HG02759 (cell line): ENCODE data around the gene KLRC4.
A peak's percentile ranks its signal among the peaks of the same experiment; 100 is the strongest.
"Not testable (repeated sequence)": the region's sequence is repeated elsewhere in the genome, so short reads cannot be mapped to it uniquely, and the experiment has no call there.

ENCODE experiments used
- ATAC-seq: cut with Tn5 transposase; IDR thresholded peaks from one replicate; pipeline ENCODE4 v1.9.1; 2021; ENCODE audit warnings: mild to moderate bottlenecking, moderate library complexity; ENCODE audit not compliant: unreplicated experiment

Gene KLRC4

DNA sequence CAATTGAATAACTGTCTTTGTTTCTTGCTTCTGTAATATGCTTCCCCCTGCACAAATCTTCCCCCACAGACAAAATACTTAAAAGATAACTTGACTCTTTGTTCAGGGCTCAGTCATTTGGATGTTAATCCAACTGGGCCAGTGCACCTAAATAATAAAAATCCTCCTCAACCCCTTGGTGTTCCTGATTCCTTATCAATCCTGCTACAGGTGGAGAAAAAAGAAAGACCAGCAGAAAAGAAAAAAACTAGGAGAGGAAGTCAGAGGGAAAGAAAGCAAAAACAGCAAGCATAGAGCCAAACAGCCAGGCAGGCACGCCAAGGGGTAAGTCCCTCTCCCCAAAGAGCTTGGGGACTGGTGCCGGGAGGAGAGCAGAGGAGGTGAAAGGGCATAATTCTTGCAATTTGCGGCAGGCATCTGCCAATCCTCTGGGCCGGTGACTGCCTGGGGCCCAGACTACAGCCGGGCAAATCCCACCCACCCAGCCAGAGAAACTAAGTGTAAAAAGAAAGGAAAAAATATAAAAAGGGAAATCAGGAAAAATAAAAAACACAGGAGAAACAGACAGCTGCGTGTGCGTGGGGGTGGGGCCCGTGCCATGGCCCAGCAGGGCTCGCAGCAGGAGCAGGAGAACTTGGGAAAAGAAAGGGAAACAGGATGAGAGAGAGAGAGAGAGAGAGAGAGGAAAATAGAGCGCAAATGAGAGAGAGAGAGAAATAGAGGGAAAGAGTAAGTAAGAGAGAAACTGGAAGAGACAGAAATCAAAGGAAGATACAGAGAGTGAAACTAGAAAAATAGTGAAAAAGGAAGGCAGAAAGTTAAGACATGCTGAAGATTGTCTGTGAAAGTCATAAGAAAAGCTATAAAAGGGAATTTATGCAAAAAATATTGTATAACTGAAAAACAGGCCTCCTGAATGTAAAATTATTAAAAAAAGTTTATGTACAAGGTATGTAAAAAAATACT is 41.1 kb downstream of the KLRC4 start:
- ATAC-seq, result no peak

DNA sequence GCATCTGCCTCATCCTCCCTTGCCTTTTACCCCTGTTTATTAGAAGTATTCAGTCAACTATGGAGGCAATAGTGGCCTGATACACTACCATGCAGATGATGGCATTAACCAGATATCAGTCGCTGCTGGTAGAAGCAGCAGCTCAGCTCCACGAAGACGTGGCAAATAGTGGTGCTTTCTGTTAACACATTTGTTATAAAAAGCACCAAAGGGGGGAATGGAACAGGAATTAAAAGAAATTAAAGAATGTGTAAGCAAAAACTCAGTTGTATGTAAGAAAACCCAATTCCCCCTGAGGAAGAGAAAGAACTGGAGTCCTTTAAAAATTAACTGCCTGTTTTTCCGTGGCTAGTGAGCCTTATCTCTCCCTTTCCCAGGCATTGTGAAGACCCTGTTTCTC is 41.8 kb downstream of the KLRC4 start:
- not testable (repeated sequence) for ATAC-seq

DNA sequence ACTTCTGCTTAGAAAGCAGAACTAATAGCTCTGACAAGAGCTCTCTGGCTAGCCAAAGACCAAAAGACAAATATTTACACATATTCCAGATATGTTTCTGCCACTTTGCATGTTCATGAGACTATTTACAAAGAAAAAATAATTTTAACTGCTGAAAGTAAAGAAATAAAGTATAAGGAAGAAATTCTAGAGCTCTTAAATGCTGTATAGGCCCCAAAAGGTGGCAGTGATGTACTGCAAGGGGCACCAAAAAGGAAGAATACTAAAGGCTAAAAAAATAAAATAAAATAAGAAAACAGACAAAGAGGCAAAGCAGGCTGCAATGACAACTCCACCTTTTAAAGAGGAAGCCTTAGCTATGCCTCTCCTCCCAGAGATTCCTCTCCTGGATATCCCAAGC is 42.7 kb downstream of the KLRC4 start:
- ATAC-seq, result no peak

DNA sequence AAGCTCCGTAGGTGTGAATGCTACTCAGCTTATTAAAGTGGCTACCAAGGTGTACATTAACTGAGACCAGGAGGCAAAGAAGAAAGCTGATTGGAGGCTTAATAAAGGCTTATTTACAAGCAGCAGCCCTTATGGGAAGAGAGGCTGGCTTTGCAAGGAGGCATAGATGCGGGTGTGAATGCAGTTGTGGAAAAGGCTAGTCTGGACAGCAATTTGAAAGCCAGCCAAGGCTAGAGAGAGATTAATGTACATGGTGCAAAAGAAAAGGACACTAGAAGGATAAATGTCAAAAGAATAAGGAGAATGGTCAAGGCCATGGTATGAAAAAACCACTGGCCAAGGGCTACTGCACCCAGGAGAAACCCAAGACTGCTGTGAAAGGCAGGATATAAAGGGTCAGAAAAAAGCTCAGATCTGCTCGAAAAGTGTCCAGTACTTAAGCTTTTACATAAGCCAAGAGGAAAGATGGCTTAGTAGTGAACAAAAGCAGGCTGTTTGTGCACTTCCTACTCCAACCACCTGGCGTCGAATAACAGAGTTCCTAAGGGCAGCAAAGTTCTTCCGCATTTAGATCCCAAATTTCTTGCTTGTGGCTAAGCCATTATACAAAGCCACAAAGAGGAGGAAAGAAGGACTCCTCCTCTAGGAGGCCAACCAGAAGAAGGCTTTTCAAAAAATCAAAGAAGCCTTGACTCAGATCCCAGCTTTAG is 43.7 kb downstream of the KLRC4 start:
- ATAC-seq, result no peak

DNA sequence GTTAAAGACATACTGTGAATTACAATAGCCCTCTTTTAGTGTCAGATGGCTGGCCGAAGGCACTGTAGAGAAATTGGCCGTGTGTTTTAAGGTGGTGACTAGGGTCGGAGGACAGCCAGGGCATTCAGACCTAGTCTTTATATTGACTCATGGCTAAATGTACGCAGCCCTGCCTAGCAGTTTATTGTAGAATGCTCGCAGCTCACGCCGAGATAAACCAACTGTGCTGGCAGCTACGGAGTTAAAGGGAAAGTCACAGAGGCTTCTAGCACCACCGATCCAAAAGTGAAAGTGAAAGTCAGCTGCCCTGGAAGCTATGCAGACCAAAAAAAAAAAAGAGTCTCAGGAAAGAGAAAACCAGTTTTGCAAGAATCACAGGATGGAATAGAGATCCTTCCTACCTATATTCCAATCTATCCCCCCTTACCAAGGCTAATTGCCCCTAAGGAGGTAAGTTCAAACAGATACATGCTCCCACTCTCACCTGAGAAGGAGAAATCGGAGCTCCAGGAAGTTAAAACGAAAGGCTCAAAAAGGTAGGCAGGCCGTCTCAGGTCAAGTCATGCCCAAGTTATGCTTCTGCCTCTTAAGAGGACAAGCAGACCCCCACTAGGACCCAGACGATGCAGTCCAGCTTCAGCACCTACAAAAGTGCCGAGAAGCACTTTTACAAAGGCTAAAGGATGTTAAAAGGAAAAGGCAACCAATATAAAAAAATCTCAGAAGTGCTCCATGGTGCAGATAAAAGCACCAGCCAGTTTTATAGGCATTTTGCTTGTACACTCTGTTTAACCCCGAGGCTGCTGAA is 44.5 kb downstream of the KLRC4 start:
- ATAC-seq, result peak; percentile 57

DNA sequence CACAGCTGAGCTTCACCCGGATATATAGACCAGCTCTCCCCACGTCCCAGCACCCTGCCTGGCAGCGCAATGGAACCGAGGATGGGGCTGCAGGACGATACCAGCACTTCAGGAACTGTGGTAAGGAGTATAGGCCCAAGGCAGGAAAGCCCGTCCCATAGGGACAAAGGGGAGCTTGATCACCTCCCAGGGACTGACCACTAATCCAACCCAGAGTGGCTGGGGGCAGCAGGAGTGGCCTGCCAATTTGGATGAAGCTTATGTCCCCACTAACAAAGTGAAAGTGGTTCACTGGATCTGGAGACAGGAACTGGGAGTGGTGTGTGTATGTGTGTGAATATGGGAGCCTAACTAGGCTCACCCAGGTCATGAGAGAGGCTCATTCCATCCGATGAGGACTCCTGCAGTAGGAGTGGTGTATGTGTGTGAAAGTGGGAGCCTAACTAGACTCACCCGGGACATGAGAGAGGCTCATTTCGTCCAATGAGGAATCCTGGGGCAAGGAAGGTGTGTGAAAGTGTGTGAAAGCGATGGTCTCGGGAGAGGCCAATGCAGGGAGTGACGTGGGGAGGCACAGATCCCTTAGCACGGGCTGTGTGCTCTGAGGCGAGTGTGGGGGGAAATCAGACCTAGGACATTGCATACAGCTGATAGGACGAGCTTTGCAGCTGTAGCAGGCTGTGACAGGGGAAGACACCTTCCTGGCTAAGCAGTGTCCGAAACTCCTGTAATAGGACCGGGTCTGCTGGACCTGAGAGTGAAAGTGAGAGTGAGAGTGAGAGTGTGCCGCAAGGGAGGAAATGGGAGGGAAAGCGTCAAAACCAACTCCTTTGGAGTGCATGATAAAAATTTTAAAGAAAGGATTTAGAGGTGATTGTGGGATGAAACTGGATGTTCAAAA is 45.4 kb downstream of the KLRC4 start:
- ATAC-seq, result peak; percentile 87

DNA sequence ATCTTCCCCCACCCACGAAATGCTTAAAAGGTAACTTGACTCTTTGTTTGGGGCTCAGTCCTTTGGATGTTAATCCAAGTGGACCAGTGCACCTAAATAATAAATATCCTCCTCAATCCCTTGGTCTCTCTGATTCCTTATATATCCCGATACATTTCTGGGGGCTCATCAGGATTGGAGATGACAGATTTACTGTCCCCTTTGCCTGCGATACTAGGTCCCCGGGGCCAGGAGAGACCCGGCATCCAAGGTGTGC is 46.0 kb downstream of the KLRC4 start:
- ATAC-seq, result no peak

DNA sequence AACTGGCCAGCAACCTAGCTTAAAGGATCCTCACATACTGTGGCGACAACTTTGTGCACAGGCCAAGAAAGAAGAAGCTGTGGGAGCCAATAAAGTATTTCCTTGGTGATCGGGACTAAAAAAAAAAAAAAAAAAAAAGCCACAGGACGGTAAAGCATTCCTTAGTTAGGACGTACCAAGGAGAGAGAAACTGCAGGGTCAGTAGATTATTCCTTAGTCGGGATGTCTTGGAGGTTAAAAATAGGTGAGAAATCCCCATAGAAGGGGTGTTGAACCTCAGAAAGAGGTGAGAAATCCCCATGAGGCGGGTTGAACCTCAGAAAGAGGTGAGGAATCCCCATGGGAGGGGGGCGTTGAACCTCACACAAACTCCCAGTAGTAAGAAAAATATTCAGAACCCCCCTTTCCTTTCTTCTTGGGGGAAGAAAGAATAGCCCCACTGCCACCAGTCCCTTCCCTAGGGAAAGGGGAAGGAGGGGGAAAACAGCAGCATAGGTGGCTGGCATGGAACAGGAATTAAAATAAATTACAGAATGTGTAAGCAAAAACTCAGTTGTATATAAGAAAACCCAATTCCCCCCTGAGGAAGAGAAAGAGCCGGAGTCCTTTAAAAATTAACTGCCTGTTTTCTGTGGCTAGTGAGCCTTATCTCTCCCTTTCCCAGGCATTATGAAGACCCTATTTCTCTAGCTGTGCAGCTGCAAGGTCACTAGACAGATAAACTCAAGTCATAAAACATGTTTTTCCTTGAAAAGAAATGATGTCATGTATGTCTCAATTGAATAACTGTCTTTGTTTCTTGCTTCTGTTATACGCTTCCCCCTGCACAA is 46.5 kb downstream of the KLRC4 start:
- ATAC-seq, result no peak

DNA sequence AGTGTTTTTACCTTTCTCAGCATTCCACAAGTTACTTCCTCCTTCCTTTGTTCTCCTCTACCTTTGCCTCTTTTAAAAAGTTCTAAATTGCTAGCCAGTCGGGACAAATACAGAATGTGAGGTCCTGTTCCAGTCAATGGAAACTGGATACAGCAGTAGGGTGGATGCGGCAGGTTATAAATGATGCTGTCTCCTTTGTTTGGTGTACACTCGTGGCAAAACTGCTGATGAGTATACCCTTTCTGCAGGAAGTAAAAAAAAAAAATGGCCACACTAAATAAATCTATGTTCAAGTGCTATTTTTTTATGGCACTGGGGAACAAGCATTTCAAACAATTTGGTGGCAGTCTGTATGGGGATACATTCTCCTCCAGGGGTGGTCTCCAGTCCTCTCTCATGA is 47.2 kb downstream of the KLRC4 start:
- ATAC-seq, result no peak

DNA sequence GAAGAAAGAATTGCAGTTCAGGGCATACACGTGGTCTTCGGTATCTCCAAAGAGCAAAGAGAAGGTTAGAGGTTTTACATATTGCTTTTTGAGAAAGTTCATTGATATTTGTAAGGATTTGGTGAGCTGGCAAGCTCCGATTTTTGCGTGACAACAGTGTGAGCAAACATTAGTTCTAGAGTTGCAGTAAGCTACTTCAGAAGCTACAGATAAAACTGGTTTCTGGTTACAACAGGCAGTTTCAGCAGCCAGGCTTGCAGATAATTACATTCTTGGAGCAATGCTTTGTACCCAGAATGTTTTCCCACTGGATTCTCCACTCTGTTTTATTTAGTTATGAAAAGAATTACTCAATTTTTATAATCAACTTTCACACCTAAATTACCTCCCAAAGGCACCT is 47.9 kb downstream of the KLRC4 start:
- ATAC-seq, result no peak

DNA sequence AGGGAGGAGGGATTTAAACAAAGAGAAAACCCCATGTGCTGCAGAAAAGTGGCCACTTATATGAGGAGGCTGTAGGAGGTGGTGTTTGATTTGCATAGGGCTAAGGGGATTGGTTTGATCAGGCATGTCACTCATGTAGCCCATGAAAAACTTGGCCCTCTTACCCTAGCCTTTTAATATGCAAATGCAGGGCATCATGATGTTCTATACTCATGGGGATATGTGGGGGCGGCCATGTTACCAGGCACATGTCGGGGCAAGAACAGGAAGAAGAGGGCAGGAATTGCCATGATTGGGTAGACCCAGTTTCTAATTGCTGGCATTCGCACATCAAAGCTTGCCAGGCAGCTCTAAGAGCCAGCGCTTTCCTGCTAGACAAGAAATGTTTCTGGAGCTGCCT is 48.5 kb downstream of the KLRC4 start:
- no peak for ATAC-seq

DNA sequence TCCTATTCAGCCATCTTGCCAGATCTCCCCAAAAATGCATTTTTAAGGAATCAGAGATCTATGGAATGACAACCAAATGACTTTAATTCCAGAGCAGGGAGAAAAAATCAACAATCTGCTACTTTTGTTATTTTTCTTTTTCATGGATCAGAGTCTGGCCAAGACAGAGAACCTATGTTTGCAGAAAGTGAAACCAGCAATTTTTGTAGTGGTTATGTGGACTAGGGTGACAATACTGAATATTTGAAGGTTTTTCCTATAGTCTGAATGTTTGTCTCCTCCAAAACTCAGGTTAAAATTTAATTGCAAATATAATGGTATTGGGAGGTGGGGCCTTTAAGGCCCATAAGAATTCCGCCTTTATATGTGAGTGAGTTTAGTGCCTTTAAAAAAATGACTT is 50.6 kb downstream of the KLRC4 start:
- ATAC-seq, result no peak

DNA sequence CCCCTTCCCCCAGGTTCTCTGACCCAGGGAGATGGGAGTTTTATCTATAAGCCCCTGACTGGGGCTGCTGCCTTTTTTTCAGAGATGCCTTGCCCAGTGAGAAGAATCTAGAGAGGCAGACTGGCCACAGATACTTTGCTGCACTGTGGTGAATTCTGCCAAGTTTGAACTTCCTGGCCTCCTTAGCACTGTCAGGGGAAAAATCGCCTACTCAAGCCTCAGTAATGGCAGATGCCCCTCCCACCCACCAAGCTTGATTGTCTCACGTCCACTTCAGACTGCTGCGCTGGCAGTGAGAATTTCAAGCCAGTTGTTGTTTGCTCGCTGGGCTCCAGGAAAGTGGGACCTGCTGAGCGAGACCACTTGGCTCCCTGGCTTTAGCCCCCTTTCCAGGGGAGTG is 51.4 kb downstream of the KLRC4 start:
- ATAC-seq, result no peak
